ENCODE results near the gene ALPK1. TPM values are rescaled to one million over a fixed set of nuclear protein-coding genes. Genes with fewer than 3 reads are reported as not detected.
"Not testable (repeated sequence)": the region's sequence is repeated elsewhere in the genome, so short reads cannot be mapped to it uniquely, and the experiment has no call there.

Gene ALPK1
- polyA plus RNA-seq, 1 donor from 2014 or later = 0.10 TPM

GRCh38 chr4:112302320-112303274 lies 5.4 kb downstream of the ALPK1 start:
- Histone ChIP-seq H2AFZ (ENCODE audit: low read depth, low read length) (no peak overlapping the region), H3K27me3 (ENCODE audit: insufficient read depth, low read depth, low read length) (no peaks in the 10 kb centered on the region), H3K4me3 (ENCODE audit: low read length) (no peak overlapping the region), H3K36me3 (ENCODE audit: insufficient read depth, low read length) (no peaks in the 10 kb centered on the region), H3K9ac (ENCODE audit: low read length) (no peak overlapping the region), H3F3A (ENCODE audit: insufficient read depth, low read length, poor library complexity, severe bottlenecking) (no peaks in the 10 kb centered on the region), H3K9me2 (ENCODE audit: insufficient read depth, low read length) (no peaks in the 10 kb centered on the region), H3K4me2 (ENCODE audit: low read length) (no peak overlapping the region), H3K9me3 (ENCODE audit: low read length) (no peaks in the 10 kb centered on the region), H3K79me2 (replicated peaks; ENCODE audit: insufficient read depth, low read length) (no peaks in the 10 kb centered on the region), H4K20me1 (ENCODE audit: insufficient read depth) (no peaks in the 10 kb centered on the region), H3K27ac (ENCODE audit: low read length) (no peak overlapping the region)
- TF ChIP-seq RAD21 (conservative IDR thresholded peaks at IDR 0.05) = no peak
- no peak for TF ChIP-seq SMC3 (conservative IDR thresholded peaks at IDR 0.05; ENCODE audit: poor library complexity)
- no peak for TF ChIP-seq EP300 (conservative IDR thresholded peaks at IDR 0.05; ENCODE audit: poor library complexity, severe bottlenecking)
- no peak for TF ChIP-seq MXI1 (conservative IDR thresholded peaks at IDR 0.05; ENCODE audit: poor library complexity, severe bottlenecking)
- TF ChIP-seq REST (IDR thresholded peaks at IDR 0.05; ENCODE audit: borderline replicate concordance) = no peak
- no peak for TF ChIP-seq CTCF (IDR thresholded peaks at IDR 0.05; ENCODE audit: poor library complexity, severe bottlenecking)
- TF ChIP-seq EZH2 (IDR thresholded peaks at IDR 0.05; ENCODE audit: borderline replicate concordance, insufficient read depth, low read length, poor library complexity, severe bottlenecking) = no peak
- no peak for TF ChIP-seq POLR2AphosphoS5 (IDR thresholded peaks at IDR 0.05)
- no peak for TF ChIP-seq TAF1 (IDR thresholded peaks at IDR 0.05; ENCODE audit: low read depth)

DNA sequence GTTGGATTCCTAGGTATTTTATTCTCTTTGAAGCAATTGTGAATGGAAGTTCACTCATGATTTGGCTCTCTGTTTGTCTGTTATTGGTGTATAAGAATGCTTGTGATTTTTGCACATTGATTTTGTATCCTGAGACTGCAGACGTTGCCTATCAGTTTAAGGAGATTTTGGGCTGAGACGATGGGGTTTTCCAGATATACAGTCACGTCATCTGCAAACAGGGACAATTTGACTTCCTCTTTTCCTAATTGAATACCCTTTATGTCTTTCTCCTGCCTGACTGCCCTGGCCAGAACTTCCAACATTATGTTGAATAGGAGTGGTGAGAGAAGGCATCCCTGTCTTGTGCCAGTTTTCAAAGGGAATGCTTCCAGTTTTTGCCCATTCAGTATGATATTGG lies 8.3 kb downstream of the ALPK1 start:
- not testable (repeated sequence) for H3K79me2 ChIP-seq (replicated peaks; ENCODE audit: insufficient read depth, low read length); H2AFZ ChIP-seq (ENCODE audit: low read depth, low read length); H3K9me3 ChIP-seq (ENCODE audit: low read length); H3F3A ChIP-seq (ENCODE audit: insufficient read depth, low read length, poor library complexity, severe bottlenecking); H3K27me3 ChIP-seq (ENCODE audit: insufficient read depth, low read depth, low read length); H3K4me2 ChIP-seq (ENCODE audit: low read length); H3K9me2 ChIP-seq (ENCODE audit: insufficient read depth, low read length); H4K20me1 ChIP-seq (ENCODE audit: insufficient read depth); H3K4me3 ChIP-seq (ENCODE audit: low read length); H3K36me3 ChIP-seq (ENCODE audit: insufficient read depth, low read length); H3K27ac ChIP-seq (ENCODE audit: low read length); H3K9ac ChIP-seq (ENCODE audit: low read length)

DNA sequence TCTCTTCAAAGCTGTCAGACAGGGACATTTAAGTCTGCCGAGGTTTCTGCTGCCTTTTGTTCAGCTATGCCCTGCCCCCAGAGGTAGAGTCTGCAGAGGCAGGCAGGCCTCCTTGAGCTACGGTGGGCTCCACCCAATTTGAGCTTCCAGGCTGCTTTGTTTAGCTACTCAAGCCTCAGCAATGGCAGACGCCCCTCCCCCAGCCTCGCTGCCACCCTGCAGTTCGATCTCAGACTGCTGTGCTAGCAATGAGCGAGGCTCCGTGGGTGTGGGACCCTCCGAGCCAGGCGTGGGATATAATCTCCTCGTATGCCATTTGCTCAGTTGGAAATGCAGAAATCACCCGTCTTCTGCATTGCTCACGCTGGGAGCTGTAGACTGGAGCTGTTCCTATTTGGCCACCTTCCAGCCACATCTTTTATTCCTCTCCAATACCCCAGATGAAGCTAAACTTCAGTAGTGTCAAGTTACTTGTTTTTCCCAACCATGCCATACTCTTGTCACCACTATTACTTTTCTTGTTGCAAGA lies 12.2 kb downstream of the ALPK1 start:
- not testable (repeated sequence) for H3K79me2 ChIP-seq (replicated peaks; ENCODE audit: insufficient read depth, low read length); H3K4me3 ChIP-seq (ENCODE audit: low read length); H2AFZ ChIP-seq (ENCODE audit: low read depth, low read length); H3K9me2 ChIP-seq (ENCODE audit: insufficient read depth, low read length); H3K27ac ChIP-seq (ENCODE audit: low read length); H4K20me1 ChIP-seq (ENCODE audit: insufficient read depth); H3K4me2 ChIP-seq (ENCODE audit: low read length); H3K36me3 ChIP-seq (ENCODE audit: insufficient read depth, low read length); H3K9me3 ChIP-seq (ENCODE audit: low read length); H3F3A ChIP-seq (ENCODE audit: insufficient read depth, low read length, poor library complexity, severe bottlenecking); H3K9ac ChIP-seq (ENCODE audit: low read length); H3K27me3 ChIP-seq (ENCODE audit: insufficient read depth, low read depth, low read length)

All from neural cell (in vitro differentiated cells).